ENCODE results near the gene DCLK3.

Gene DCLK3, protein sequence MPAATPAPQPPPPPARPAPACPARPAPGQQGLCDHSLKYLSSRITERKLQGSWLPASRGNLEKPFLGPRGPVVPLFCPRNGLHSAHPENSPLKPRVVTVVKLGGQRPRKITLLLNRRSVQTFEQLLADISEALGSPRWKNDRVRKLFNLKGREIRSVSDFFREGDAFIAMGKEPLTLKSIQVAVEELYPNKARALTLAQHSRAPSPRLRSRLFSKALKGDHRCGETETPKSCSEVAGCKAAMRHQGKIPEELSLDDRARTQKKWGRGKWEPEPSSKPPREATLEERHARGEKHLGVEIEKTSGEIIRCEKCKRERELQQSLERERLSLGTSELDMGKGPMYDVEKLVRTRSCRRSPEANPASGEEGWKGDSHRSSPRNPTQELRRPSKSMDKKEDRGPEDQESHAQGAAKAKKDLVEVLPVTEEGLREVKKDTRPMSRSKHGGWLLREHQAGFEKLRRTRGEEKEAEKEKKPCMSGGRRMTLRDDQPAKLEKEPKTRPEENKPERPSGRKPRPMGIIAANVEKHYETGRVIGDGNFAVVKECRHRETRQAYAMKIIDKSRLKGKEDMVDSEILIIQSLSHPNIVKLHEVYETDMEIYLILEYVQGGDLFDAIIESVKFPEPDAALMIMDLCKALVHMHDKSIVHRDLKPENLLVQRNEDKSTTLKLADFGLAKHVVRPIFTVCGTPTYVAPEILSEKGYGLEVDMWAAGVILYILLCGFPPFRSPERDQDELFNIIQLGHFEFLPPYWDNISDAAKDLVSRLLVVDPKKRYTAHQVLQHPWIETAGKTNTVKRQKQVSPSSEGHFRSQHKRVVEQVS
- 0 reads per million in 2 donors for total RNA-seq

DNA sequence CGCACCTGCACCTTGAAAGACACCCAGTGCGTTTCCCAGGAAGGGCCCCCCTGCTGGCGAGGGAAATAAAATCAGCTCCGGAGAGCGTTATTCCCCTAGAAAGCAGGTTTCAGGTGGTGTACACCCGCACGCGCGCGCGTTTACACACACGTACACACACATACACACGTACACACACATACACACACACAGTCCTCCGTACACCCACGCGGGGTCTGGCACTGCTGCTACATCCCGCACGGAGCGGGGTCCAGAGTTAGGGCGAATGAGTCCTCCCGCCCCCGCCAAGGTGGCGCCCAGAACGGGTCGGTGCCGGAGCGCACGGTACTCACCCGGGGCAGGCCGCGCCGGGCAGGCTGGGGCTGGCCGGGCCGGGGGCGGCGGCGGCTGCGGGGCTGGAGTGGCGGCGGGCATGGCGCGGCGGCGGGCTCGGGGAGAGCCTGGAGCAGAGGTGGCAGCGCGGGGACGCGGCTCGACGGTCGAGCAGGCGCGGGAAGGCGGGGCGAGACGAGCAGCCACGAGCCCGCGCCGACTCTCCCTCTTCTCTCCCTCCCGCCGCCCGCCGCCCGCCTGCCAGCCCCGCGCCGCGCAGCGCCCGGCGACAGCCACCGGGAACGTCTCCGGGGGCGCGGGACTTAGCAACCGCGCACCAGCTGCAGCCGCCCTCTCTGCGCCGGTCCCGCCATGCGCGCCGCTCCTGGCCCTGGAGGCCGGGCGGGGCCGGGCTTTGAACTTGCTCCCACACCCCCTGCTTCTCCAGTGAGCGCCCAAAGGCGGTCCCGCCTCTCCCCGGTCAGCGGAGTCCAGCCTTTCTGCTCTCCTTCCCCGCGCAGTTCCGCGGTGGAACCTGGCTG lies at the start of gene DCLK3:
Gene DCLK3, minus strand, starts transcription at position 704 of the 854 bp plus-strand sequence. Its CDS starts 290 bp downstream, at position 414.
- DNase-seq, result peak in 1 of 5 experiments; percentile 5

DNA sequence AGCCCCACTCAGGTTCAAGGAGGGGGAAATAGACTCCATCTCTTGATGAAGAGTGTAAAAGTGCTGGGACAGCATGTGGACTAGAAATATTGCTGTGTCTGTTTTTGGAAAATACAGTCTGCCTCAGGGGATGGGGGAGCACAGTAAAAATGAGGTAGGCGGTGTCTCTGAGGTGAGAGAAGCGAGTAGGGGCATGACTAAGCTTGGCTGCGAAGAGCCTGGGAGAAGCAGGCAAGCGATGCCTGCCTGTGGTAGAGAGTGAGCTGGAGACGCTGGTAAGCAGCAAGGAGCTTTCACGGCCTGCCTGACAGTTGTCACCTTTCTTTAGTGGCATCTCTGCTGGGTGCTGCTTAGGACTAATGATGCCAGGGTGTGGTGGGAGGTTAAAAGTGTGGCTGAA lies 49.0 kb upstream of the DCLK3 start:
- no peak for DNase-seq

DNA sequence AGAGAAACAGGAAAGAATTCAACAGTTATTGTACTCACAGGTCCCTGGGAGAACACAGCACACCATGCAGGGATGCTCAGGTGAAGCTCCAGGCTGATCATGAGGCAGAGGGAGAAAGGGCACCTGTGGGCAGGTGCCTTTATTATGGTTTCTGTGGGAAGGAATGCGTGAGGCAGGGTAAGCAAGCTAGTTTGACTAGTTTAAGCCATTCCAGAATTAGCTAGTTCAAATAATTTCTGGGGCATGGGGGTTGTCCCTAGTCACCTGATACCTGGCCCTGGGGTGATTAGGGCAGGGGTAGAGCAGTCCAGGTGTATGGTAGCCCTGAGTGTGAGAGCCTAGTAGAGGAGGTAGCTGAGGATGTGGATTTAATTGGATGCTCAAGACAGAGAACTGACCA lies 47.9 kb upstream of the DCLK3 start:
- no peak for DNase-seq

DNA sequence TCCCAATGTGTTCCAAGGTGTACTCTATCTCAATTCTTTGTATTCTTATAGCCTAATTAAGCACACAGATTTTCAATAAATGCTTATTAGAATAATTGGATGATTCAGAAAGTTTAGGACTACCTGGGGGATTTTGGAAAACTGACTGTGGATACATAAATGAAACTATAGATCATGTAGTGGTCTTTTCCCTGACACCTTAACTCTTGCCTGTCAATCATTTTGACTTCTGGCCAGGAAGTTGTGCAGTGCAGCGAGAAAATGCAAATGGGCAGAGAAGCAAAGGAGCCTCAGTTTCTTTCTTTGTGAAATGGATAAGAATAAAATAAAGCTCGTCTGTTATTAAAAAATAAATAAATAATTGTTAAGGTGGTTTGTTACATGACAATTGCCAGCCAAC lies 47.4 kb upstream of the DCLK3 start:
- no peak for DNase-seq

DNA sequence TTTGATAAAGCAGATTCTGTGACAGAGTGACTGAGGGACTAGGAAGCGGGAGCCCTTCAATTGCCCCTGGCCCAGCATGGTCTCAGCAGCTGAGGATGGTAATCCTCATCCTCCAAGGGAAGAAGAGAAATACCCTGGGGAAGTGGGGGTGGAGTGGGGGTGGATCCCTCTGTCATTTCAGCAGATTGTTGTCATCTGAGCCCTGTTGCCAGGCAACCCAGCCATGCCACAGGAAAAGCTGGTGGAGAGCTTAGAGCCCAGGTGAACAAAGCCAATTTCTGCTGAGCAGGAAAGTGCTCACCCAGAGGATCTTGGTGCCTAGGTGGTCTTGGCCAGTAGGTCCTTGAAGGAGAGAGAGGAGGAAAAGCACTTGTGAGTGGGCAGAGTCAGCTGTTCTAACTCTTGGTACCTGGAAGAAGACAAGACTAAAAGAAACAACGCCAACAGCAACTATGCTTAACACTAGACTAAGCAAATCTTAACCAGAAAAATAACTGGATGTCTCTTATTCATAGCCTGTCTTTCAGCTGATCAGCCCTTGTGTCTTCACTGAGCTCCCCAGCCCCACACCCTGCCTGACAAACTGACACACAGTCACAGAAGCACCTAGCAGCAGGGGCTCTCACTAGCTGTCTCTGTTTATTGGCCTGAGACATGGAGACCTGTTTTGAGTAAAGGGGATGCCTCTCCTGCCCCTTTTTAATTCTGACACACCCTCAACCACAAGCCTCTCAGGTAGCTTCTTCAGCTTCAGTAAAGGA lies 40.1 kb upstream of the DCLK3 start:
- DNase-seq, result no peak

DNA sequence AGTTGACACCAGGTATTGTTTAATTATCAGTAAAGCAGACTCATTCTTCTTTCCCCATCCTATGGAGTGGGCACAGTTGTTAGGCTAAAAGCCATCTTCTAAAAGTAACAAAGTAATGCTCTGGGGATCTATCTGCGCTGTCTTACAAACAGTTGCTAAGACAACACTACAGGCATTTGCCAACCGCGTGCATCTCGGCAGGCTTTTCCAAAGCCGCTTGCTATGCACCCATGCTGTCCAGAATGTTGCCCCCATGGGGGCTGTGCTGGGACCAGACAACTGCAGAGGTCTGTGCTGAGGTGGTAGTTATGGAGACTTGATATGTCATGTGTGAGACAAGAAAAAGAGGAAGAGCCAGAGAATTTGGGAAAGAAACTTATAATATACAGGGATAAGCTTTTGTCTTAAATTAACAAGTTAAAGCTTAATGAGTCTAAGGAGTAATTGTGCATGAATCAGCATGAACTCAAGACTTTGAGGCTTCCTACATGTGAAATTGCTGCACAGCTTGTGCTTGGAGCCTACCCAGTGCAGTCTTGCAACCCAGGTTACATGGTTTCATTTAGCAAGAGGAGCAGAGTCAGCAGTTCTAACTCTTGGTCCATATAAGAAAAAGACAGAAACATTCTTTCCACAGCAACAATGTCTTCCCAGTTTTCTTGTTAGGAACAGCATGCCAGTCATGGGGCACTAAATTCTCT lies 38.9 kb upstream of the DCLK3 start:
- no peak for DNase-seq

DNA sequence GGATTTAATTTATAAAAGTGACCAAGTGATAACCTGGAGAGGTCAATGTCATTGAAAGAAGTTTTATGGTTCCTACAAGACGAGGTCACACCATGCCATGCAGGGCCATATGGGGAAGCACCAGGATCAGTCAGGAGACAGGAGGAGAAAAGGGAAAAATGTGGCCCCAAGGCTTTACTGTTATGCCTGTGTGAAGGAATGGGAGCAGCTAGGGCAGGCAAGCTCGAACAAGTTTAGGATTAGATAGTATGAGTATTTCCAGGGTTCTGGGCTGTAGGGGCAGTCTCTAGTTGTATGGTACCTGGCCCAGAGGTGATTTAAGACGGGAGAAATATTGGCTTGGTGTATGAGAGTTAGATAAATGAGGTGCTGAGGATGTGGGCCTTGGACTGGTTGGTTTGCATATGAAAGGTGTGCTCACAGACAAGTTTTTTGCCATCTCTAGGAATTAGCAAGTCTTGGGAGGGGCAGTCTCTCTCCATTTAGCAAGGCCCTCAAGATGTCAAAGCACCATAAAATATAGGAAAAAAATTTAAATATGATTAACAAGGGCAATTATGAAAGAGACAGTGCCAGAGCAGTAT lies 36.3 kb upstream of the DCLK3 start:
- no peak for DNase-seq

DNA sequence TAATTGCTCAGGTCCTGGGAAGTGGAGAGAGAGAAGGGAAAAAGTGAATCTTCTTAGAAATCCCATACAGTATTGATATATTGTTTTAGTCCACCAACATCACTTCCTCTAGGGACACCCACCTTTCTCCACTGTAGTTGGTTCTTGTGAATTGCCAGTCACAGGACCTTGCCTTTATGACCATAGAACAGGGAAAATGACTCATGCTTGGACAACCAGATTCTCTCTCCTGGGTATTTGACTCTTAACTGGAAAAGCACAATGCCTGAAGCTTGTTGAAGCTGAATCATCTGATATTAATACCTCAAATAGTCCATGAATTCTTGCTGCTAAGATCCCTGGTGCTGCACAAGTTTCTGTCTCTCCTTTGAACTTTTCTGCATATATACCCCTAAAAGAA lies 32.5 kb upstream of the DCLK3 start:
- DNase-seq, result no peak

DNA sequence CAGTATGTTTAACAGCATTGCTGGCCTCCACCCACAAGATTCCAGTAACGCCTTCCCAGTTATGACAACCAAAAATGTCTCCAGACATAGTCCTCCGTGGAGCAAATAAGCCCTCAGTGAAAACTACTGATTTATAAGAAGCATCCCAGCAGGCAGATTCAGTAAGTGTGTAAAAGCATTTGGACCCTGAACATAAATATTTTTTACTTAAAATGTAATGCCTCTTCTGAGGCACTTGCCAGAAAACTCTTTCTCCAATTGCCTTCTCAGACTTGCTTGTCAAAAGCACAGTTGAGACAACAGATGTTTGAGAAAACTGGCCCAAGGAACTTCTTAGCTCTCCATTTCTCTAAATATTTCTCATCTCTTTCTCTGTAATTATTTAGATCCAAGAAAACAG lies 31.8 kb upstream of the DCLK3 start:
- DNase-seq, result no peak

DNA sequence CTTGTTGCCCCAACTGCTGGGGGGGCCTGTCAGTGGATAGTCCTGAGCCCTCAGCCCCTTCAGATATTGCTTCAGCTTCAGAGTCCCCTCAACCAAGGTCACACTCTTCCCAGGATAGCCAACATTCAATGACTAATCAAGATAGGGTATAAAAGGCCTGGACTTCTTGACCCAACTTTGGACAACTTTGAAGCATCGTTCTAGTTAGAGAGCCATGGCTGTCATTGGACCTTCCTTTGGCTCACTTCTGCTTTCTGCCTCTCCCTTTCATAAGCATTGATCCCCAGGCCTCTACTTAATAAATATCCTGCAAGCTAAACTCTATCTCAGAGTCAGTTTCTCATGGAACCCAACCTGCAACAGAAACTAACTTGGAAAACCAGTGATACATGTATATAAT lies 31.3 kb upstream of the DCLK3 start:
- no peak for DNase-seq

DNA sequence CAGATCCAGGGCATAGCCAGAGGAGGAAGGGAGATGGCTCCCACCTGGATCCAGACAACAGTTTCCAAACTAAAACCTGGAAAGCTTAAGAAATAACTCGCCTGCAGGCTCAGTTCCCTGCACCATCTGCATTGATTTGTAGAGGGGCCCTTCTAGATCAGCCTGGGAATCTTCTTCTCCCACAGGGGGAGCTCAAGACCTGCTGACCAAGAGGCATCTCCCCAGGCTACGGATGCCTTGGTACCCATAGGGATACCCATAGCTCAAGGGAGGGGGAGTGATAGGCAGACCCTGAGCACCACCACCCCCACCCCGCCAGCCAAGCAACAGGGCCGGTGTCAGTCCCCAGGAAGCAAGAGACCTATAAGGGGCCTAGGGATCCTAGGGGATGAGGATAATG lies 28.0 kb upstream of the DCLK3 start:
- peak in 1 of 5 experiments; percentile 23 for DNase-seq

DNA sequence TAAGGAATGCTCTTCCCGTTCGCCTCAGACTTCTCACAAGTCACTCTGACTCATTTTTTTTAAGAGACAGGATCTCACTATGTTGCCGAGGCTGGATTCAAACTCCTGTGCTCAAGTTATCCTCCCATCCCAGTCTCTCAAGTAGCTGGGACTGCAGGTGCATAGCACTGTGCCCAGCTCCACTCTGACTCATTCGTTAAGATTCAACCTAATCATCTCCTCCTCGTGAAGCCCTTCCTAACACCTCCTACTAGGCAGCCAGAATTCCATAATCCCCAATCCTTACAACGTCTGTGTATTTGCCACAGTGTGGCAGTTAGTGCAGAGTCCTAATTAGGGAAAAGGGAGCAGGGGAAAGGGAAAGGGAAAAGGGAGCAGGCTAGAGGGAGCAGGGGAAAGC lies 26.4 kb upstream of the DCLK3 start:
- no peak for DNase-seq

DNA sequence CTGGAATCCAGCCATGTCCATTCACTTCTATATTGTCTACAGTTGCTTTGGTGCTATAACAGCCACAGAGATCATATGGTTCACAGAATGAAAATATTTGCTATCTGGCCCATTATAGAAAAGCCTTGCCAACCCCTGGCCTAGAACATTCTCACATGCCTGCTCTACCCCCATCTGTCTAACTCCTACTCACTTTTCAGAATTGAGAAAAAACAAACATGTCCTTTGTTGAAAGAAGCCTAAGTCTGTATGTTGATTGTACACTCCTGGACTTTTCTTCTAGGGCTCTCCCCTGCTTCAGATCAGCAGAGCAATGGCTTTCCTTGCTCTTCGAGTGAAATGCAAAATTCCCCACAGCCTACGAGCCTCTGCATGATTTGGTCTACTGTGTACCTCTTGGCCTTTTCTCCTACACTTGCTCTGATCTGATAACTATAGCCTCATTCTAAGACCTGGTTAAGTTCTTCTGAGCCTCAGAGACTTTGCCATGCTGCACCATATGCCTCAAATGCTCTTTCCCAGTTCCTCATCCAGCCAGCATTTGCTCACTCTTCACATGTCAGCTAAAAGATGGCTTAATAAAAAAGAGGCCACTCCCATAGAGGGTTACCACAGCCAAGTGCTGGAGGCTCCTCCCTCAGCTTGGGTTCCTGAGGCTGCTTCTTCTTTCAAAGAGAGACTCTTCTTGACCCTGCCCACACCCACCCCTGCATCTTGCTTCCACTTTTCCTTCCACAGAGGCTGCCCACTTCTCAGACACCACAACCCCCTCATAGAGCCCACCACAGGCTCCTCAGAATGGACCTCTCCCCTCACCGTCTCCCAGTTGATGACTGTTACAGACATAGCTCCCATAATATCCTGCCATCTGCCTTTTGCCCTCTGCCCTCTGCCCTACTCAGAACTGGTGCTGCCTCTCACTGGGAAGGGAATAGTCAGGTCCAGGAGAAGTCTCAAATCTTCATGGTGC lies 22.9 kb upstream of the DCLK3 start:
- DNase-seq, result no peak

DNA sequence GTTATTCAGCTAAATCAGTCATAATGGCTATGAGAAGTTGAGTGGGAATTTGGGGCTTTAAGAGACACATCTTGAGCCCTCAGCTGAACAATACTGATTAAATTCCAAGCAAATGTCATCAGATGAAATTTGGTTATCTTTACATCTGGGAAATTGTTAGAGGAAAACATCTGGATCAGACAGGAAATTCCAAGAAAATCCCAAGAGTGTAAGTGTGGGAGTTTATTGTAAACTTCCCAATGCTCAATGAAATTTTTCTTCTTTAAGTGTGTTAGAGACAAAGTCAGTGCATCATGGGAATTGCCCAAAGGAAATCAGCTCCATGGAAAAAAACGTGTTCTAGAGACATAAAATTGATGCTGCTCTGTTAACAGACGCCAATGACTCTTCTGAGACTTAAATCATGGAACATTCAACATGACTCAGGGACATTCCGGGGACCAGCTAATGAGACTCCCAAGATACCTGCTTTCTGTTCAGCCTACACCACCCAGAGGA lies 19.8 kb upstream of the DCLK3 start:
- no peak for DNase-seq

DNA sequence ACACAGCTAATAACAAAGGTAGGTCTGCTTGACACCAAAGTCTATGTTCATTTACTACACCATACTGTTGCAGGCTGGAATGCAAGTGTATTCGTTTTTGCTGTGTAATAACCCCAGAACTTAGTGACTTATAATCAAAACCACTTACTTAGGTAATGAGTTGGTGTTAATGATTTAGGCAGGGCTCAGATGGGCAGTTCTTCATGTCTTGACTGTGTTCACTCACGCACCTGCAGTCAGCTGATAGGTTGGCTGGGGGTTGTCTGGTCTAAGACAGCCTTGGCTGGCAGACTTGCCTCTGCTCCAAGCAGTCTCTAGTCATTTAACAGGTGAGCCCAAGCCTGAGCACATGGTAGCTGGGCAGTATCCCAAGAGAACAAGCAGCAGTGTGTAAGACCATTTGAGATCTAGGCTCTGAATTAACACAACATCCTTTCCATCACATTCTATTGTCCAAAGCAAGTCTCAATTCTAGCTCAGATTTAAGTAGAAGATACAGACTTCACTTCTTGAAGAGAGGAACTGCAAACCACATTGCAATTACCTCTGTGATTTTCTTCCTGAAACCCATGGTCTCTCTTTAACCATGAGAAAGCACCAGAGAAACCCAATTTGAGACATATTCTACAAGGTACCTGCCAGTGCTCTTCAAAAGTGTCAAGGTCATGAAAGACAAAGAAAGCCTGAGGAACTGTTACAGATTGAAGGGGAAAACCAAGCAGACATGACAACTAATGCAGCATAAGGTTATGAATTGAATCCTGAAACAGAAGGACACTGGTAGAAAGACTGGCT lies 13.3 kb upstream of the DCLK3 start:
- no peak for DNase-seq

DNA sequence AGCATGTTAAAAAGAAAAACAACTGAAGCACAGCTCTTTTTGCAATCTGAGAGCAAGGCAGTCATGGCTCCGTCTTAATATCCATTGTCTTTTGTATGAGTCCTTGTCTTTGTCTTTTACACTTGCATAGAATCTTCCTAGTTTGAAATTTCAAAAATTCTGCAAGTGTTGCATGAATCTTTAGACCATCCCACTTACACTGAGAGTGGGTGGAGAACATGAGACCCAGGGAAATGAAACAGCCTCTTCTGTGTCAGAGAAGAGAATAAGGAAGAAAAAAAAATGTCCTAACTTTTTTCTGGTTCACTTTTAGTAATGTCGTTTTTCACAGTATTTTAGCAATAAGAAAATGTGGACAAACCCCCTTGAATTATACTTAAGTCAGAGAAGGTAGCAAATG lies 12.1 kb upstream of the DCLK3 start:
- no peak for DNase-seq

DNA sequence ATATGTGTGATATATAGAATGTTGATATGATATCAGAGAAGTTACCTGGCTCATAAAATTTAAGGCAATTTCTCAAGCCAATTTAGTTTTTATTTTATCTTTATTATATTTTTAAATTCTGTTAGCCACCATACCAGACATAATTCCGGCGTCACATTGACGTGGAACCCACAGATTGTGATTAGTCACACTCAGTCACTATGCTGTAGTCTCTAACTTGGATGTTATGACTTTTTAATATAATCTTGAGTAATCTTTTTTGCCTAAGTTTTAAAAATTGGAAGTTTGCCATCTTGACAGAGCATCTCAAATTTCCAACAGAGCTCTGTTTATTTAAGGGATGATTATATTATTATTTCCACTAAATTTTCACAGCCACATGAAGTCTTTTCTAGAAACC lies 9.7 kb upstream of the DCLK3 start:
- no peak for DNase-seq

DNA sequence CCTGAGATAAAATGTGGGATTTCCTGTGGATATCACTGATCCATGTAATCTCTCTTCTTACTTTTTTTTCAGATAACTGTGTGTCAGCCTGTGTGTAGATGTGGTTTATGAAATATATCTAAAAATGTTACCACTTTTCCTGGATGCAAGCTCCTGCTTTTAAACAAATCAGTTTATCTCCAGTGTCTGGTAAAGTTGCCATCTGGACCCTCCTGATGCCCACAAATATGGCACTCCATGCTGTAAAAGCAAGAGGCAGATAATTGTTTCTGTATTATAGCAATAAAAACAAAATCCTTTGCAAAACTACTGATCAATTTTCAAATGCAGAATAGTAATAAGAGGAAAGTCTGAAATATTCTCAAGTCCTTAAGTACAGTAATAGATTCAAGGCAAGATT lies 7.6 kb upstream of the DCLK3 start:
- no peak for DNase-seq

DNA sequence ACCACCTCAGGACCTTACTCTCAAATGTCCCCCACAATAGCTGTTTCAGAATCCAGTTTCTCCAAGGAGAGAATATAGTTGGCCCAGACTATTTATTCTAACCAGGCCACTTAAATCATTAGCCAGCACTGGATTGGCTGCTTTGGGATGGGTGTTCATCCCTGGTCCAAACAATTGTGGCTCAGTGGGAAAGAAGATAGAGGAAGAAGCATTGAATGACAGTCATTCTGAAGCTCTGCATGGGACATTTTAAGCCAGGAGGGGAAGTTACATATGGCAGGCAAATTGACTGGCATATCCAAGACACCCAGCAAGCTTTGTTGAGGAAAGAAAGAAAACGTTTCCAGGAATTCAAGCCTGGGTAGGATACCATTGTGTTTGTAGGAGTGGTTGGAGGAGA lies 5.6 kb upstream of the DCLK3 start:
- no peak for DNase-seq

All from T-helper 2 cell (primary cell).